GM23248 (cell line): ENCODE results near the gene PRR33. TPM values are rescaled to one million over a fixed set of nuclear protein-coding genes. Genes with fewer than 3 reads are reported as not detected.

Experiments
- DNase-seq: peaks from one replicate; pipeline ENCODE4 v3.0.0-alpha.2; 2015
- H2AFZ ChIP-seq: fragments of 200-600 bp; sonication (generic); 2 replicates; pipeline ENCODE4 v1.6.1; 2016; ENCODE audit warnings: antibody characterized with exemption
- H3F3A ChIP-seq: fragments of 200-600 bp; sonication (generic); 2 replicates; pipeline ENCODE4 v1.6.1; 2016; ENCODE audit warnings: mild to moderate bottlenecking, antibody characterized with exemption, mixed run types; ENCODE audit not compliant: insufficient read depth
- H3K27ac ChIP-seq: fragments of 200-600 bp; sonication (generic); 2 replicates; pipeline ENCODE4 v1.5.1; 2016; ENCODE audit warnings: mild to moderate bottlenecking
- H3K27me3 ChIP-seq: fragments of 200-600 bp; sonication (generic); replicated peaks from 2 replicates; pipeline ENCODE4 v1.6.1; 2016; ENCODE audit warnings: mild to moderate bottlenecking; ENCODE audit not compliant: insufficient read depth
- H3K36me3 ChIP-seq: fragments of 200-600 bp; sonication (generic); 2 replicates; pipeline ENCODE4 v1.6.1; 2016; ENCODE audit warnings: low read depth, mild to moderate bottlenecking
- H3K4me1 ChIP-seq: fragments of 200-600 bp; sonication (generic); 2 replicates; pipeline ENCODE4 v1.6.1; 2016; ENCODE audit warnings: mild to moderate bottlenecking; ENCODE audit not compliant: insufficient read depth
- H3K4me2 ChIP-seq: fragments of 200-600 bp; sonication (generic); one replicate; pipeline ENCODE4 v1.6.1; 2016; ENCODE audit warnings: mild to moderate bottlenecking; ENCODE audit not compliant: unreplicated experiment
- H3K4me3 ChIP-seq: fragments of 200-600 bp; sonication (generic); 2 replicates; pipeline ENCODE4 v1.5.1; 2016; ENCODE audit warnings: mild to moderate bottlenecking
- H3K79me2 ChIP-seq: fragments of 200-600 bp; sonication (generic); 2 replicates; pipeline ENCODE4 v1.6.1; 2016; ENCODE audit warnings: mild to moderate bottlenecking; ENCODE audit not compliant: insufficient read depth
- H3K9ac ChIP-seq: fragments of 200-600 bp; sonication (generic); 2 replicates; pipeline ENCODE4 v1.6.1; 2016; ENCODE audit warnings: mild to moderate bottlenecking
- H3K9me2 ChIP-seq: fragments of 200-600 bp; sonication (generic); 2 replicates; pipeline ENCODE4 v1.6.1; 2016; ENCODE audit warnings: mixed run types, mild to moderate bottlenecking, moderate library complexity; ENCODE audit not compliant: insufficient read depth
- H3K9me3 ChIP-seq: fragments of 200-600 bp; sonication (generic); one replicate; pipeline ENCODE4 v1.6.1; 2017; ENCODE audit warnings: low read depth
- H4K20me1 ChIP-seq: fragments of 200-600 bp; sonication (generic); 2 replicates; pipeline ENCODE4 v1.6.0; 2016; ENCODE audit not compliant: insufficient read depth
- EZH2 ChIP-seq: fragments of 200-600 bp; sonication (generic); IDR thresholded peaks from 2 replicates; pipeline ENCODE4 v1.6.1; 2018; ENCODE audit warnings: antibody characterized with exemption, mild to moderate bottlenecking; ENCODE audit not compliant: insufficient read depth, poor library complexity, severe bottlenecking
- EZH2phosphoT487 ChIP-seq: fragments of 200-600 bp; sonication (generic); IDR thresholded peaks from 2 replicates; pipeline ENCODE4 v1.6.1; 2018; ENCODE audit warnings: antibody characterized with exemption, moderate library complexity, mild to moderate bottlenecking, low read depth; ENCODE audit not compliant: insufficient read depth
- WGBS, 2 experiments: methylation state at CpG; one replicate each; pipeline ENCODE4 v1.1.6; 2015 to 2017; ENCODE audit warnings: low lambda C conversion rate in 2 of 2, low coverage in 1 of 2; ENCODE audit errors: missing lambda C conversion rate in 2 of 2; 5-methylcytosine and 5-hydroxymethylcytosine counted together
- in situ Hi-C: fragments of 300-500 bp; cut with MboI; formaldehyde crosslinking; loops from 2 replicates; pipeline ENCODE4 v1.15.0; 2020
- polyA plus RNA-seq: library from polyadenylated mRNA; unstranded; fragments of >200 nt; fragmentation: Nextera tagmentation; extraction: Ambion mirVana; gene quantifications from 2 replicates; pipeline ENCODE4 v1.2.1, GENCODE V29; 2016
- total RNA-seq: library from RNA; depleted of rRNA; stranded (reverse); fragments of >200 nt; shearing (Covaris generic); gene quantifications from 2 replicates; pipeline ENCODE4 v1.2.3, GENCODE V29; 2014

The PRR33 gene
- total and polyA plus RNA-seq, 2 experiments from 2014 or later: not detected

- no peaks in the 10 kb centered on the region for H4K20me1 ChIP-seq
- H3F3A ChIP-seq: no peaks in the 10 kb centered on the region
- no peak overlapping the region for H3K4me2 ChIP-seq
- 0 out of 2 replicates have a peak, but pooled peaks cover 4% of the 10 kb centered on the region for H3K27me3 ChIP-seq
- no peak overlapping the region for H3K9ac ChIP-seq
- H3K4me1 ChIP-seq: no peaks in the 10 kb centered on the region
- H3K79me2 ChIP-seq: no peaks in the 10 kb centered on the region
- no peak overlapping the region for H2AFZ ChIP-seq
- DNase-seq: no peak
- H3K4me3 ChIP-seq: no peak overlapping the region
- H3K9me3 ChIP-seq: no peaks in the 10 kb centered on the region
- TF ChIP-seq EZH2: no peak
- no peak for TF ChIP-seq EZH2phosphoT487
- H3K36me3 ChIP-seq: no peaks in the 10 kb centered on the region
- no peaks in the 10 kb centered on the region for H3K9me2 ChIP-seq
- 84 to 89% methylated on average over 20 to 35 of the region's 35 CpGs for WGBS, 2 experiments
- in situ Hi-C loops: no loop called here
- H3K27ac ChIP-seq: no peak overlapping the region
These were observed 37.3 kb upstream of the PRR33 start for GRCh38 chr11:1928891-1929541.

GRCh38 chr11:1928470-1928890 lies 36.8 kb upstream of the PRR33 start:
- TF ChIP-seq EZH2phosphoT487 (no peak), EZH2 (no peak)
- in situ Hi-C loops: no loop called here
- H3K36me3 ChIP-seq: no peaks in the 10 kb centered on the region
- H3K4me1 ChIP-seq: no peaks in the 10 kb centered on the region
- no peaks in the 10 kb centered on the region for H3K79me2 ChIP-seq
- H3K9me2 ChIP-seq: no peaks in the 10 kb centered on the region
- H3K9me3 ChIP-seq: no peaks in the 10 kb centered on the region
- no peak overlapping the region for H2AFZ ChIP-seq
- 0 out of 2 replicates have a peak, but pooled peaks cover 4% of the 10 kb centered on the region for H3K27me3 ChIP-seq
- no peak overlapping the region for H3K4me2 ChIP-seq
- H3K4me3 ChIP-seq: no peak overlapping the region
- WGBS, 2 experiments: 80 to 81% methylated on average over 13 of the region's 13 CpGs
- no peaks in the 10 kb centered on the region for H3F3A ChIP-seq
- no peaks in the 10 kb centered on the region for H4K20me1 ChIP-seq
- DNase-seq: no peak
- no peak overlapping the region for H3K27ac ChIP-seq
- no peak overlapping the region for H3K9ac ChIP-seq

GRCh38 chr11:1927848-1928469 lies 36.3 kb upstream of the PRR33 start:
- no peak overlapping the region for H2AFZ ChIP-seq
- H3K4me3 ChIP-seq: no peak overlapping the region
- H3K79me2 ChIP-seq: no peaks in the 10 kb centered on the region
- no peaks in the 10 kb centered on the region for H3F3A ChIP-seq
- no peaks in the 10 kb centered on the region for H3K4me1 ChIP-seq
- TF ChIP-seq EZH2 (no peak), EZH2phosphoT487 (no peak)
- no peak overlapping the region for H3K4me2 ChIP-seq
- 0 out of 2 replicates have a peak, but pooled peaks cover 4% of the 10 kb centered on the region for H3K27me3 ChIP-seq
- no peaks in the 10 kb centered on the region for H3K36me3 ChIP-seq
- no peaks in the 10 kb centered on the region for H3K9me2 ChIP-seq
- no peak for DNase-seq
- no peaks in the 10 kb centered on the region for H3K9me3 ChIP-seq
- no peak overlapping the region for H3K9ac ChIP-seq
- WGBS, 2 experiments: 70 to 75% methylated on average over 15 to 18 of the region's 20 CpGs
- H4K20me1 ChIP-seq: no peaks in the 10 kb centered on the region
- no peak overlapping the region for H3K27ac ChIP-seq
- in situ Hi-C loops: no loop called here

GRCh38 chr11:1927026-1927847 lies 35.5 kb upstream of the PRR33 start:
- Histone ChIP-seq H3F3A (no peaks in the 10 kb centered on the region), H3K4me2 (no peak overlapping the region), H3K27ac (no peak overlapping the region), H3K9me3 (no peaks in the 10 kb centered on the region), H3K27me3 (0 out of 2 replicates have a peak, but pooled peaks cover 4% of the 10 kb centered on the region), H3K36me3 (no peaks in the 10 kb centered on the region), H4K20me1 (no peaks in the 10 kb centered on the region), H3K9me2 (no peaks in the 10 kb centered on the region), H3K79me2 (no peaks in the 10 kb centered on the region), H3K4me3 (no peak overlapping the region), H3K9ac (no peak overlapping the region), H2AFZ (no peak overlapping the region), H3K4me1 (no peaks in the 10 kb centered on the region)
- TF ChIP-seq EZH2phosphoT487 (no peak), EZH2 (no peak)
- 58 to 63% methylated on average over 18 to 28 of the region's 28 CpGs for WGBS, 2 experiments
- in situ Hi-C loops: no loop called here
- DNase-seq: no peak
